Thyroid gland (tissue), 4 donors: ENCODE data around the gene ATL2.

ENCODE experiments used
- CTCF ChIP-seq, 6 experiments: fragments of 200-600 bp in 3 of 6; fragments of 450-650 bp in 3 of 6; sonication (generic) in 3 of 6; IDR thresholded peaks; one replicate each; pipeline ENCODE4 v1.5.1; 2016 to 2019; ENCODE audit warnings: antibody characterized with exemption in 6 of 6, mild to moderate bottlenecking in 2 of 6, inconsistent platforms in 1 of 6, moderate library complexity in 1 of 6
- POLR2A ChIP-seq, 2 donors: fragments of 450-650 bp; IDR thresholded peaks; one replicate each; pipeline ENCODE4 v1.6.1; 2017; ENCODE audit warnings: antibody characterized with exemption in 2 of 2, mild to moderate bottlenecking in 2 of 2, moderate library complexity in 1 of 2

GRCh38 chr2:38246105-38246504 is 131.0 kb downstream of the ATL2 start:
- no peak for TF ChIP-seq CTCF (IDR thresholded peaks at IDR 0.05)
- no peak for TF ChIP-seq POLR2A (IDR thresholded peaks at IDR 0.05)
